ENCODE measurements around the gene AXIN2. TPM values are rescaled to one million over a fixed set of nuclear protein-coding genes. Genes with fewer than 3 reads are reported as not detected.

The AXIN2 gene
- total RNA-seq, 4 donors from 2014 or later, result 16.5 to 69.3 (median 29.4) TPM

DNA sequence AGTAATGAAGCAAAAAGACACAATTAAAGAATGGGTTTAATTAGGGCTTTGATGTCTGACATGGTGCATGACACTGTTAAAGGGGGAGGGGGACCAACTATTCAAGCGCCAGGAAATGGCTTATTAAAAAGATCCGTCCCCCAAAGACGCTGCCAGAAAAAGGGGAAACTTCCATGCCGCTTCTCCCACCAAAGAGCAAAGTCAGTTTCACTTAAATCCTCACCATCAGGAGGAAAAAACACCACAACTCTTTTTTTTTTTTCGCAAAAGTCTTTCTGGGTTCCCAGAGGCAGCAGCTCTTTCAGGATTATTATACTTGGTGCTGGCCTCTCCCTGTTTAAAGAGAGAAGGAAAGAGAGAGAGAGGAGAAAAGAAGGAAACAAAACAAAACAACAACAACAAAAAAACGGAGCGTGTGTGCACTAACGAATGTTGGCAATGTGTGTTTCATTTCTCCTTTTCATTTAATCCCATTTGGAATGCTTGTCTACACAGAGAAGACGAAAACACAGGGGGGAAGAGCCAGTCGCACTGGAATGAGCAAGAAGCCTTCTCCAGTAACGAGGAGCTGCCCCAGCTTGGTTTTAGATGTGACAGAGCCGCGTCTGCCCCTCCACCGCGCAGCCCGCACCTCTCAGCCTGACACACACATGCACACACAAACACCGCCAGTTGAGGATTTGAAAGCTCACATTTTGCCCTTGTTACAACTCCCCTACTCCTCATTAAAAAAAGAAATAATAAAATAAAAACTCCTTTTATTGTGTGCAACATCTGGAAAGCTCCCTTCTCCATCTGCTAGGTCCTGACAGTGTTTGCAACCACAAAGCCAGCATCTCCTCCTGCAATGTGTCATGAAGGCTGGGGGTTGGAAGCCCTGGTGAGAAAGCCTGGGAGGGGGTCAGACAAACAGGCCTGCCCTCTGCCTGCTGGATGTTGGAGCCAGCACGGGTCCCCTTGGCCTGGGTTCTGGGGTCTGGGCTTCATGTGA lies 32.7 kb upstream of the AXIN2 start:
- no peak overlapping the region for H3K4me3 ChIP-seq
- H3K9me3 ChIP-seq, result no peaks in the 10 kb centered on the region
- H3K4me1 ChIP-seq, result peaks cover 0 to 7% (median under 1%) of the 10 kb centered on the region in 4 donors
- no peaks in the 10 kb centered on the region for H3K36me3 ChIP-seq
- no peak for TF ChIP-seq POLR2A (IDR thresholded peaks at IDR 0.05)
- TF ChIP-seq, protein P1, sequence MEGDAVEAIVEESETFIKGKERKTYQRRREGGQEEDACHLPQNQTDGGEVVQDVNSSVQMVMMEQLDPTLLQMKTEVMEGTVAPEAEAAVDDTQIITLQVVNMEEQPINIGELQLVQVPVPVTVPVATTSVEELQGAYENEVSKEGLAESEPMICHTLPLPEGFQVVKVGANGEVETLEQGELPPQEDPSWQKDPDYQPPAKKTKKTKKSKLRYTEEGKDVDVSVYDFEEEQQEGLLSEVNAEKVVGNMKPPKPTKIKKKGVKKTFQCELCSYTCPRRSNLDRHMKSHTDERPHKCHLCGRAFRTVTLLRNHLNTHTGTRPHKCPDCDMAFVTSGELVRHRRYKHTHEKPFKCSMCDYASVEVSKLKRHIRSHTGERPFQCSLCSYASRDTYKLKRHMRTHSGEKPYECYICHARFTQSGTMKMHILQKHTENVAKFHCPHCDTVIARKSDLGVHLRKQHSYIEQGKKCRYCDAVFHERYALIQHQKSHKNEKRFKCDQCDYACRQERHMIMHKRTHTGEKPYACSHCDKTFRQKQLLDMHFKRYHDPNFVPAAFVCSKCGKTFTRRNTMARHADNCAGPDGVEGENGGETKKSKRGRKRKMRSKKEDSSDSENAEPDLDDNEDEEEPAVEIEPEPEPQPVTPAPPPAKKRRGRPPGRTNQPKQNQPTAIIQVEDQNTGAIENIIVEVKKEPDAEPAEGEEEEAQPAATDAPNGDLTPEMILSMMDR (IDR thresholded peaks at IDR 0.05), result no peak
- H3K27me3 ChIP-seq, result no peaks in the 10 kb centered on the region
- DNase-seq, result no peak
- no peak overlapping the region for H3K27ac ChIP-seq

GRCh38 chr17:65593092-65593854 lies 31.8 kb upstream of the AXIN2 start:
- H3K36me3 ChIP-seq, result no peaks in the 10 kb centered on the region
- TF ChIP-seq, protein P1 (IDR thresholded peaks at IDR 0.05), result no peak
- TF ChIP-seq POLR2A (IDR thresholded peaks at IDR 0.05), result no peak
- no peaks in the 10 kb centered on the region for H3K27me3 ChIP-seq
- peaks cover 0 to 13% (median 2%) of the 10 kb centered on the region in 4 donors for H3K4me1 ChIP-seq
- no peaks in the 10 kb centered on the region for H3K9me3 ChIP-seq
- no peak overlapping the region for H3K4me3 ChIP-seq
- DNase-seq, result no peak
- H3K27ac ChIP-seq, result no peak overlapping the region

DNA sequence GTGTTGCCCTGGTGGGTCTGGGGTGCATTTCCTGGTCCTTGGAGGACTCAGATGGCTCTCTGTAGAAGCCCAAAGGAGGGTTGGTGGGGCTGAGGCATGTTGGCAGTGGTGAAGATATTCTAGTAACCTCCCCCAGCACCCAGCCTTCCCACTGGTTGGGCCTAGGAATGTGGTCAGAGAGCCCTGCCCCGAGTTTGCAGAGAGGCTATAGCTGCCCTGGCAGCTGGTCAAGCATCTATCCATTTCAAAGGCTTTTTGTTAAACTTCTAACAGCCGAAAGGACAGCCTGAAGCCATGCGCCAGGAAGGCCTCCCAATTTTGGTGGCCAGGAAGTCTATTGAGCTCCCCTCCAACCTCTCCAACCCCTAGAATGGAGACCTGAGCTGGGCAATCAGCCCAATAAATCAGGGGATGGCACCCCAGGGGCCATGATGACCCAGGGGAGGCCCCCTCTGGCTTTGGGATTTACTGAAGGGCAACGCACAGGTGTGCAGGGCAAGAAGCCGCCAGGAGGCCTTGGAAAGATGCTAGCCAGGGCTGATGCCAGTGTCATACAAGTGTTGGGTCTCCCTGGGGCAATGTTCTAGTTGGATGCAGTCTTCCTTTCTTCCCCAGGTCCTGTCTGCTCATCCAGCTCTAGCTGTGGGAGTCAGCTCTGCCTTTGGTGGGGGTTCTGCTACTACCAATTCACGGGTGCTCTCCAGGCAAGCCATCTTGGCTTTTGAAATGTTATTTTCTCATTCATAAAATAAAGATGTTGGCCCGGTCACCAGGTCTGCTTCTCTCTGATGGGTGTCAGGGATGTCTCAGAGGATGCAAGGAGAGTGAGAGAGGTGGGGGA lies 30.9 kb upstream of the AXIN2 start:
- Histone ChIP-seq H3K36me3 (no peaks in the 10 kb centered on the region), H3K9me3 (no peaks in the 10 kb centered on the region), H3K4me1 (peaks cover 0 to 23% (median 2%) of the 10 kb centered on the region in 4 donors), H3K4me3 (no peak overlapping the region), H3K27ac (no peak overlapping the region), H3K27me3 (no peaks in the 10 kb centered on the region)
- DNase-seq, result no peak
- TF ChIP-seq, protein P1 (IDR thresholded peaks at IDR 0.05), result no peak
- no peak for TF ChIP-seq POLR2A (IDR thresholded peaks at IDR 0.05)

GRCh38 chr17:65589321-65589720 lies 27.9 kb upstream of the AXIN2 start:
- no peak for TF ChIP-seq POLR2A (IDR thresholded peaks at IDR 0.05)
- TF ChIP-seq, protein P1 (IDR thresholded peaks at IDR 0.05), result no peak
- DNase-seq, result peak in 1 of 3 donors; percentile 57
- H3K36me3 ChIP-seq, result no peaks in the 10 kb centered on the region
- H3K9me3 ChIP-seq, result no peaks in the 10 kb centered on the region
- peaks cover 0 to 21% (median 2%) of the 10 kb centered on the region in 4 donors for H3K4me1 ChIP-seq
- H3K27me3 ChIP-seq, result no peaks in the 10 kb centered on the region
- H3K4me3 ChIP-seq, result no peak overlapping the region
- H3K27ac ChIP-seq, result peak overlapping the region in 2 of 4 donors; percentile 63 to 65
